HG03457 (cell line): ENCODE results near the gene VCL.
"Not testable (repeated sequence)": the region's sequence is repeated elsewhere in the genome, so short reads cannot be mapped to it uniquely, and the experiment has no call there.

Source experiments
- ATAC-seq: cut with Tn5 transposase; IDR thresholded peaks from one replicate; pipeline ENCODE4 v1.9.1; 2021; ENCODE audit warnings: moderate number of reproducible peaks; ENCODE audit not compliant: unreplicated experiment

The VCL gene

GRCh38 chr10:73971636-73972354 lies 26.1 kb upstream of the VCL start:
- no peak for ATAC-seq

DNA sequence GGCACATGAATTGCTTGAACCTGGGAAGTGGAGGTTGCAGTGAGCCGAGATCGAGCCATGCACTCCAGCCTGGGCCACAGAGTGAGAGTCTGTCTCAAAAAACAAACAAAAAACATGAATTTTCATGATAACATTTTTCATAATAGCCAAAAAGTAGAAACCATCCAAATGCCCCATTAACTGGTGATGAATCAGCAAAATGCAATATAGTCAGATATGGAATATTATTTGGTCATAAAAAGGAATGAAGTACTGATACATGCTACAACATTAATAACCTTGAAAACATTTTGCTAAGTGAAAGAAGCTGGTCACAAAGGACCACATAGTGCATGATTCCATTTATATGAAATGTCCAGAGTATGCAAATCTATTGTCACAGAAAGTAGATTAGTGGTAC lies 24.5 kb upstream of the VCL start:
- ATAC-seq = no peak

DNA sequence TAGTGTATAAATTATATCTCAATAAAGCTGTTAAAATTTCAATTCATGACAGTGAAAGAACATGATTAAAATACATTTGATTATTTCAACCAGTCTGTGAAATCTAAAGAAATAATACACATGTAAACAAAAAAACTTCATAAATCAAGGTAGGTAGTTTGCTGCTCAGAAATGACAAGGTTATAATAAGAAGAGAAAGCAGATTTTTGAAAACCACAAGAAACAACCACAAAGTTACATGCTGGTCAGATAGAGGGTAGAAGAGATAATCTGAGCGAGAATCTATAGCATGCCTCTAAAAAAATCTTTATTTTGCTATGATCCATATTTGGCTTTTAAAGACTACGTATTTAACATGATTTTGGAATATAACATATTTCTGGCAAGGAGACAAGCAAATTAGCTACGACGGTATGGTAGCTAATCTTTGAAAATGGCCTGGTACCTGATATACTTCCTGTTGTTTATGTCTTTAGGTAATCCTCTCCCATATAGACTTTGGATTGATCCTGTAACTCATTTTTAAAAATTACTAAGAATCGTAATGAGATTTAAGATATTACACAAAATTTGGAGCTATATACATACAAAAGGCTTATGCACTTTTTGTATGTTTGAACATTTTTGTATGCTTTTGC lies 23.5 kb upstream of the VCL start:
- no peak for ATAC-seq

DNA sequence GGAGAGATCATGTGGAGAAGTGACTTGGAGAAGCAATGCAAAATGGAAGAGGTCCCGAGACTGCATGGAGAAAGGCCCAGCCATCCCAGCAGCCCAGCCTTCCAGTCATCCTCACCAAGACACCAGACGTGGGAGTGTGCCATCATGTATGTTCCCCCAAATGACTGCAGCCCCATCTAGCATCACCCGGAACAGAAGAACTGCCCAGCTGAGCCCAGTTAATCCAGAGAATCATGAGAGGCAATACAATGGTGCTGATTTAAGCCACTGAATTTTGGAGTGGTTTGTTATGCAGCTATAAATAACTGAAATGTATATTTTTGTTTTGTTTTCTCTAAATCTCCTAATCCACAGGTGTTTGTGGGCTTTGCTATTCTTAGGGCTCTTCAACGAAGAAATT lies 22.5 kb upstream of the VCL start:
- no peak for ATAC-seq

GRCh38 chr10:73979141-73979808 lies 18.6 kb upstream of the VCL start:
- no peak for ATAC-seq

- no peak for ATAC-seq
Measured at GRCh38 chr10:73979809-73980433, 18.0 kb upstream of the VCL start.

GRCh38 chr10:73981812-73982211 lies 16.1 kb upstream of the VCL start:
- no peak for ATAC-seq

DNA sequence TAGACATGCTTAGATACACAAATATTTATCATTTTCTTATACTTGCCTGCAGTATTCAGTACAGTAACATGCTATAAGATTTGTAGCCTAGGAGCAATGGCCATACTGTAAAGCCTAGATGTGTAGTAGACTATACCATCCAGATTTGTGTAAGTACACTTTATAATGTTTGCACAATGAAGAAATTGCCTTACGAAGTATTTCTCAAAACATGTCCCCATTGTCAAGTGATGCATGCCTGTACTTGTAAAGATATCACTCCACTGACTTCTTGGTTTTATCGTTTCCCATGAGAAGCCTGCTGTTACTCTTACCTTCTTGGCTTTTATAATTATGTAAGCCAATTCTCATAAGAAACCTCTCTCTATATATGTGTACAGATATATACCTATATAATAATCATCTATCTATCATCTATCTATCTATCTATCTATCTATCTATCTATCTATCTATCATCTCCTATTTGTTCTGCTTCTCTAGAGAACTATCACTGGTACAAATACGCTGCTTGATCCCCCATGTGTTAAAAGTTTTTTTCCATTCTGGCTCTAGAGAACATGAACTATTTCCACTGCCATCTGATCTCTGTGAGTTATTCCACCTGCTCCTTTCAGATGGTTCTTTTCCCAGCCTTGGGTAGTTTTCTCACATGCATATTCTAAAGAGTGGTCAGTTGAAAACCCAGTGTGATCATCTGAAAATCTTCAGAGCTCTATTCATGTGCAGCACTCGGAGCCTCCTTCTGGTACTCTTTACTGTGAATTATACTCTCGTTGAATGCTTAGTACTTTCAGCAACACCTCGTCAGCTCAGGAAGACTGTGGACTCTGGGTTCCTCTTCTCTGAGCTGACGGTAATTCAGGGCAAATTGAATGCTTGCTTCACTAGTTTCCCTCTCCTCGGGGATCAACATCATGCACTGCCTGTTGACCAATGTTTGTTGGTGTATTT lies 14.5 kb upstream of the VCL start:
- no peak for ATAC-seq

DNA sequence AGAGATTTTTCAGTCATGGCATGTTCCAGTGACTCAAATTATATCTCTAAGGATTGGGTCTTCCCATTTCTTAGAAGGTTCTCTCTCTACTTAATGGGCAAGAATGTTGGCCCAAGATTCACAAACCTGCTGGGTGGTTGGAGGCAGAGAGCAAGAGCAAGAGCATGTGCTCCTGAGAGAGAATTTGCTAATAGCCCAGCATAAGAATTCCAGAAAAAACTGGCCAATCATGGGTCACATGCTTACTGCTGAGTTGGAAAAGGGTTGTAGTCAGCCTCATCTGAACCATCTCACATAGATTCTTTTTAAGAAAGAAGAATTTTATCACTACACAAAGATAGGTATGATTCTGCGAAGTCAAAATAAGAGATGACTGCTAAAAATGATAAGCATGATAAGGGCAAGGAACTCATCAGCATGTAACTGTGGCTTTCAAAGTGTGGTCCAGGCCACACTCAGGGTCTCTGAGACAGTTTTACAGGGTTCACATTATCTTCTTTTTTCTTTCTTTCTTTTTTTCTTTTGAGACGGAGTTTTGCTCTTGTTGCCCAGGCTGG lies 8.2 kb upstream of the VCL start:
- no peak for ATAC-seq

DNA sequence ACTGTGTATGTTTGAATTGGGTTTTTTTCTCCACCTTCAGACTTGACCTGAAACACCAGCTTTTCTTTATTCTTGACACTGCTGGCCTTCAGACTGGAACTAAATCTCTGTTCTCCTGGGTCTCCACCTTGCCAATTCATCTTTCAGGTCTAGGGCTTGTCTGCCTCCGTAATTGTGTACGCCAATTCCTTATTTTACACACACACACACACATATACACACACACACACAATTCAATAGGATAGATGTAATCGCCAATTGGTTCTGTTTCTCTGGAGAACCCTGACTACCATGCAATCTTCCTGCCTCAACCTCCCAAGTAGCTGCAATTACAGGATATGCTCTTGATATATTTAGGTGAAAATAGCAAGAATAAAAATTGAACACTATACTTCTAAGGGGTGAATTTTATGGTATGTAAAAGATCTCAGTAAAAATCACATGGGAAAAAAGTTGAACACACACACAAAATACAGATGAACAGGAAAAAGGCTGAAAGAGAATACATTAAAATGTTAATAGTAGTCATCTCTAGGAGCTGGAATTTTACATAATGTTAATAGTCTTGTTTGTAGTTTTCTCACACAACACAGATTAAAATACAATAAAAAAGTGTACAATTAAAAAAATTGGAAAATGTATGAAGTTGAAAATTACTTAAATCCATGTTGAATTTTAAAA lies 6.6 kb upstream of the VCL start:
- no peak for ATAC-seq

DNA sequence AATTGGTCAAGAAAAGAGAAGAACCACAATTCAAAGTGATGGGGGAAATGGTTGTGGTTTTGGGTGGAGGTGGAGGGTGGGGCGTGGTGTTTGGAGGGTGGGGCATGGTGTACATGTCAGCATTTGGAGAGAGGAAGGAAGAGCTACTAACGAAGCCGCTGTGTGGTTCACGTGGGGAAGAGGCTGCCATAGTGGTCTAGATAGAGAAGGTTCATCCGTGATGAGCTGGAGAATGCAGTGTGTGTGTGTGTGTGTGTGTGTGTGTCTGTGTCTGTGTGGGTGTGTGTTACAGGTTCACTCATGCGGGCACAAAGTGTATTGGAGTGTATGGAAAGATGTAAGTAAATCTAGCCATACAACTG lies 6.1 kb upstream of the VCL start:
- ATAC-seq = no peak

DNA sequence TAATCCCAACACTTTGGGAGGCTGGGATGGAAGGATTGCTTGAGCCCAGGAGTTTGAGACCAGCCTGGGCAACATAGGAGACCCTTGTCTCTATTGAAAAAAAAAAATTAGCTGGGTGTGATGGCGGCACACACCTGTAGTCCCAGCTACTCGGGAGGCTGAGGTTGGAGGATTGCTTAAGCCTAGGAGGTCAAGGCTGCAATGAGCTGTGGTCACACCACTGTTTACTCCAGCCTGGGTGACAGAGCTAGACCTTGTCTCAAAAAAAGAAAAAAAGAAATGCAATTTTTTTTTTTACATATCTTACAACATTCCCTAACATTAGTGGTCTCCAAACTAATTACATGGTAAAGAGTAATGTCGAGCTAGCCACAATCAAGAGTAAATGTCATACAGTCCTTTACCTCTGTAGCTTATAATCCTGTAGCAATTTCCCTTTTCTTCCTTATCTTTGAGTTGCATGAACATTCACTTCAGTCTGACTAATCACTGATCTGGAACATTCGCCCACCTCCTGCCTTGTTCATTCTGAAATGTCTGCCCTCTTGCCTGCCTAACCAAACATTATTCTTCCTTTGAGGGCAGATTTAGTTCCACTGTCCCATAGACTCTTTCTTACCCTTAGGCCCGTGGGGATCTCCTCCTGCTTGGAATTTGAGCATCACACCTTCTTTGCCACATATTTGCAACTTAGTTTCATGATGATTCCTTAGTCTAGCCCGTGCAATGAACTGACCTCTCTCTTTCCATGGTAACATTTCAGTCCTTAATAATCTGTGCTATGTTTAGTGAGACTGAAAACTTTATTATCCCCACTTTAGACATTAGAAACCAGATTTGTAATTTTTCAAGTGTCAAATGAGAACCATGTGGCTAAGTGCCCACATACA lies 4.8 kb upstream of the VCL start:
- no peak for ATAC-seq

DNA sequence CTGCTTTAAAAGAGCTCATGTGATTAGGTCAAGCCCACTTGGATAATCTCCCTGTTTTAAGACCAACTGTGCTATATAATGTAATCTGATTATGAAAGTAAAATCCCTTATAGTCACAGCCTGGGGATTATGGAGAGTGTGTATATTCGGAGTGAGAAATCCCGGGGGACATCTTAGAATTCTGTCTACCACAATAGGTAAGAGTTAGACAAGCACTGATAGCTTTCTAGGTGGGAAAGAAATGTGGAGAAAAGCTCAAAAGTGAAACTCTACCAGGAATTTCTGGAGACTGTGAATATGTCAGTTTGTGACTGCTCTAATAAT lies 2.9 kb upstream of the VCL start:
- ATAC-seq = no peak

GRCh38 chr10:73997461-73997786 lies 492 bp upstream of the VCL start:
- ATAC-seq = peak; percentile 9

DNA sequence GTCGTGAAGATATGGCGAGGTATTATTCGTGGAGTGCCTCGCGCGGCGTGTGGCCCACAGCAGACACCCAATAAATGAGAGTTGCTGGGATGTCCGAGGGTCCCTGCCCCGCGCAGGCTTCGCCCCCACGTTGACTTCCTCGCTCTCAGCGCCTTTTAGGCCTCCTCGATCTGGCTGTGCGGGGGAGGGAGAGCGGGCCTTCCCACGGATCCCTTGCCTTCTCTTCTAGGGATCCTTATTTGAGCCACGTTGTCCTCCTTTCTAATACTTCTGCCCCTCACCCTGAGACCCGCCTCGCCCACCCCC lies 660 bp downstream of the VCL start:
- ATAC-seq = no peak

DNA sequence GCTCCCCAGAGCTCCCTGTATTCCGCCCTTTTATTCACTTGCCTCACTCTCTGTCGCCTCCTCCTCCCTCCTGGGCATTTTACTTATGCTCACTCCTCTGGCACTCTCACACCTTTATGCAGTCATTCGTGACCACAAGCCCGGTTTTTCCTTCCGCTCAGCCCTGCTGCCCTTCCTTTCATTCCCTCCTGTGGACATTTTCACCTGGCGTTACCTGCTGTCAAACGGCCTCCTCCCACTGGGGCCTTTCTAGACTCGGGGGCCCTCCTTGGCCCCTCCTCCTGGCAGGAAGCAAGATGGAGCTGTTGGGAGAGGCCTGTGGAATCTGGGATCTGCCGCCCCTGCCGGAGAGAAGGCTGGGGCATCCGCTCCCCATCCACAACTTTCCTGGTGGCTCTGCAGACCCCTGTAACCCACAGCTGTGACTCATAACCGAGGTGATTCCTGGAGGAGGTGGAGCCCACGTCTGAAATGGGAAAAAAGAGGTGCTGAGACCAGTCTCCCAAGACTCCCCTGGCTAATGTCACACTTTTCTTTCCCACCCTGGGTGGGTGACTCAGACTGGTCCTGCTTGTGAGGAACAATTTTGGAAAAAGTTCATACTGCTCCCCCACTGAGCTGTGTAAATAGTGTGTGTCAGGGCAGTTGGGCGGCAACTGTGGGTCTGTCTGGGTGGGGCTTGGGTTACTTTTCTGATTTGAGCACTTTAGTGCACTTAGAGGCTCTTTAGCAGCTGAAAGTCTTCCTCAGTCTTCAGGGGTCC lies 1.2 kb downstream of the VCL start:
- no peak for ATAC-seq

DNA sequence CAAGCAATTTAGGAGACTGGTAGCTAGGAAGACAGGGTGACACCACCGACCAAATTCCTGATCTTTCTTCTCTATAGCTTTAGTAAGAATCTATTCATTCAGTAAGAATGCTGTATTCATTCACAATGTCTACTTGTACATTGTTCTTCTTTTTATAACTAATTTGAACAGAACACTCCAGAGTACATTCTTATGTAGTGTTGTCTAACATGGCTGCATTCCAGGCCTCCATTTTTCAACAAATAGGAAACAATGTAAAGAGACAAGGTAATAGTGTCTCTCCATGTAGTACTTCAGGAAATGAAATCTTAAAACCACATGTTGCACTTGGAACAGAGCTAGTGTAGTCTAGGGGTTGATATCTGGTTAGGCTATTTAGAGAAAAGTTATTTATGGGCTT lies 1.8 kb downstream of the VCL start:
- ATAC-seq = no peak

DNA sequence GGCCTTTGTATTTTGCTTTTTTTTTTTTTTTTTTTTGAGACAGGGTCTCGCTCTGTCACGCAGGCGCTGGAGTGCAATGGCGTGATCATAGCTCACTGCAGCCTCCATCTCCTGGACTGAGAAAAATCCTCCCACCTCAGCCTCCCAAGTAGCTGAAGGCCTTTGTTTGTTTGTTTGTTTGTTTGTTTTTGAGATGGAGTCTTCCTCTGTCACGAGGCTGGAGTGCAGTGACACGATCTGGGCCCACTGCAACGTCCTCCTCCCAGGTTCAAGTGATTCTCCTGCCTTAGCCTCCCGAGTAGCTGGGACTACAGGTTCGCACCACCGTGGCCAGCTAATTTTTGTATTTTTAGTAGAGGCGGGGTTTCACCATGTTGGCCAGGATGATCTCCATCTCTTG lies 2.3 kb downstream of the VCL start:
- not testable (repeated sequence) for ATAC-seq
